WI38 (cell line): Measurements from ENCODE around the gene MSH2.

ENCODE experiments used
- H3K4me3 ChIP-seq: 2 replicates; pipeline ENCODE4 v1.5.1; 2011; ENCODE audit warnings: low read depth, mild to moderate bottlenecking, control low read depth, low read length
- TF ChIP-seq, protein P1 (sequence below): IDR thresholded peaks from 2 replicates; pipeline ENCODE4 v1.5.1; 2012; ENCODE audit warnings: low read depth, mild to moderate bottlenecking, control low read depth, low read length

Gene MSH2

DNA sequence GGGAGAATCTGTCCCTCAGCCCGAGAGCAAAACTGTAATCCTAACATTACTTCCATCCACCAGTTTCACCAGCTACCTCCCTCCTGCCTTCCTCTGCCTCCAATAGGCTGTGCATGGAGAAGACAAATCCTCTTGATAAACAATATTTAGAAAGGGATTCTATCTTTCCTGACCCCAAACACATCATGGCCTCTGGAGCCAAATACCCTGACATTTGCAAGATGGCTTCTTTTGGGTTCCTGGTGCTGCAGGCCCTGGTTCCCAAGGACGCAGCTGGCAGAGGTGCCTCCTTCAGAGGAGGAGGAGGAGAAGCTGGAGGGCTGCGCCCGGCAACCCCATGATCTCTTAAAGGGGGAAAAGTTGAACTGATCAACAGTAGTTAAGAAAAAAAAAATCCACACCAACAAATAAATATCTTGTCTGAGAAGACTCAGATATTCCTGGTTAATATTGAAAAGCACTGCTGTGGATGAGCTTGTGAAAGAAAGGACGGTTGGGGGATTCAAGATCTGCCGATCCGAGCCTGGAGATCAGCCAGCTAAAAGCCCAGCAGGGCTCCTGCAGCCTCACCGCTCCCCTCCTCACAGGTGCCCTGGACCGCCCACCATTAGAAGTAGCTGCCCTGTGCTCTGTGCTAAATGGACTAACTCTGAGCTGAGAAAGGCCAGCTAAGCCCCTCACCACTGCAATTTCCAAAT lies 116.8 kb downstream of the MSH2 start:
- no peak overlapping the region for H3K4me3 ChIP-seq
- TF ChIP-seq, protein P1, sequence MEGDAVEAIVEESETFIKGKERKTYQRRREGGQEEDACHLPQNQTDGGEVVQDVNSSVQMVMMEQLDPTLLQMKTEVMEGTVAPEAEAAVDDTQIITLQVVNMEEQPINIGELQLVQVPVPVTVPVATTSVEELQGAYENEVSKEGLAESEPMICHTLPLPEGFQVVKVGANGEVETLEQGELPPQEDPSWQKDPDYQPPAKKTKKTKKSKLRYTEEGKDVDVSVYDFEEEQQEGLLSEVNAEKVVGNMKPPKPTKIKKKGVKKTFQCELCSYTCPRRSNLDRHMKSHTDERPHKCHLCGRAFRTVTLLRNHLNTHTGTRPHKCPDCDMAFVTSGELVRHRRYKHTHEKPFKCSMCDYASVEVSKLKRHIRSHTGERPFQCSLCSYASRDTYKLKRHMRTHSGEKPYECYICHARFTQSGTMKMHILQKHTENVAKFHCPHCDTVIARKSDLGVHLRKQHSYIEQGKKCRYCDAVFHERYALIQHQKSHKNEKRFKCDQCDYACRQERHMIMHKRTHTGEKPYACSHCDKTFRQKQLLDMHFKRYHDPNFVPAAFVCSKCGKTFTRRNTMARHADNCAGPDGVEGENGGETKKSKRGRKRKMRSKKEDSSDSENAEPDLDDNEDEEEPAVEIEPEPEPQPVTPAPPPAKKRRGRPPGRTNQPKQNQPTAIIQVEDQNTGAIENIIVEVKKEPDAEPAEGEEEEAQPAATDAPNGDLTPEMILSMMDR: no peak

DNA sequence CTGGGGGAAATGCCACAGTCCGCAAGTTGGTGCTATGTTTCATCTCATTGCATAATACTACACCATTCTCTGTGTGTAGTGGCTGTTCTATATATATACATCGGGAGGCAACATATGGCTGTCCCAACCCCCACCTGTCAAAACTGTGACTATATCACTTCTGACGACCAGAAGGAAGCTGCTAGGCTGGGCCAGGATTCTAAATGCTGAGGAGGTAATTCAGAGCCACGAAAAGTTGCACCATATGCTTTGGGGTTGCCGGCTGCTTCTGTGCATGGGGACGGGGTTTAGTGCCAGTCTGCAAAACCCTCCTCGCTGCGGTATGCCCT lies 117.3 kb downstream of the MSH2 start:
- peak overlapping the region; percentile 52; the same call in 1 of the 2 replicates for H3K4me3 ChIP-seq
- TF ChIP-seq, protein P1: no peak

DNA sequence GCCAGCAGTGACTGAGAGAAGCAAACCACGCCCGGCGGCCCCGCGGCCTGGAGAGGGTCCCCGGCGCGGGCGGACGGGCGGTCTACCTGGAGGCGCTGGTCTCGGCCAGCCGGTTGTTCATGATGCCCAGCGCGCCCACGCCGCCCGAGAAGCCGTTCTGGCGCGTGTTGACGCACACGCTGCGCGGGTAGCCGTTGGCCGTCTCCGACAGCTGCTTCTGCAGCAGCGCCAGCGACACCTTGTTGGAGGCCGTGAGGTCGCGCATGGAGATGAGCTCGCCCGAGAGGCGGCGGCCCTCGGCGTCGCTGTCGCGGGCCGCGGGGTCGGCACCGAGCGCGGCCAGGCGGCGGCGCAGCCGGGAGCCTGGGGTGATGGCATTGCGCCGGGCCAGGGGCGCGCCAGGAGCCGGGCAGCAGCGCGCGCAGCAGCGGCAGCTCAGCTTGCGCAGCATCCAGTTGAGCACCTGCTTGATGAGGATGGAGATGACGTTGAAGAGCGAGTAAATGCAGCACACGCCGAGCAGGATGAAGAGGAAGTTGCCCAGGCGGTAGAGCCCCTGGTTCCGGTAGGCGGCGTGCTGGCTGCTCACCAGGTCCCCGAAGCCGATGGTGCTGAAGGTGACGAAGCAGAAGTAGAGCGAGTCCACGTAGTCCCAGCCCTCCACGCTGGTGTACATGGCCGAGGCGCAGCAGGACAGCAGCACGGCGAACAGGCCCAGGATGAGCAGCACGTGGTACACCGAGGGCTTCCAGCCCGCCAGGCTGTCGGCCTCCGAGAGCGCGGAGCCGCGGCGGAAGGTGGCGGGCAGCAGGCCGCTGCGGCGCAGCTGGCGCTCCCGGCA lies 118.1 kb downstream of the MSH2 start:
- TF ChIP-seq, protein P1: no peak
- H3K4me3 ChIP-seq: peak overlapping the region; percentile 52

DNA sequence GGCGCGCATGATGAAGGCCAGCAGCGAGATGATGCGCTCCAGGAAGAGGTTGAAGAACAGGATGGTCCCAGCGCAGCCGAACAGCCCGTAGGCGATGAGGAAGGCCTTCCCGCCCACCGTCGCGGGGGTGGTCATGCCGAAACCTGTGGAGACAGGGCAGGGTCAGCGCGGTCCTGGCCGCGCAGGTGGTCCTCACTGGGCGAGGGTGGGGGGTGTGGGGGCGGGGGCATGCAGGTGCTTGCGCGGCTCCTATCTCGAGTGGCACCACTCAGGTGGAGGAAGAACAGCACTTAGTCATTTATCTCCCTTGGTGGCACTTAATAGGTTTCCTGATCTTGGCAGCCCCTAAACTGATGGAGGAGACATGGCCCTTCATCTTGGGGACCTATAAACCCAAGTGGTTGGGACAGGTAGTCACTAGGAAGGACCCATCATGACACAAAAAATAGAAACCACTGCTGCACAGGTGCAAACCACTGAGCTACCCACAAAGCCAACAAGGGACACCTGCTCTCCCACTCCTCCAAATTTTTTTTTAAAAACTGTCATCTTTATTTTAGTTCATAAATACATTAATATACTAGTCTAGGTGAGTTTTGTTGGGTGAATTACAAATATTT lies 118.8 kb downstream of the MSH2 start:
- TF ChIP-seq, protein P1: no peak
- peak overlapping the region; percentile 52 for H3K4me3 ChIP-seq

DNA sequence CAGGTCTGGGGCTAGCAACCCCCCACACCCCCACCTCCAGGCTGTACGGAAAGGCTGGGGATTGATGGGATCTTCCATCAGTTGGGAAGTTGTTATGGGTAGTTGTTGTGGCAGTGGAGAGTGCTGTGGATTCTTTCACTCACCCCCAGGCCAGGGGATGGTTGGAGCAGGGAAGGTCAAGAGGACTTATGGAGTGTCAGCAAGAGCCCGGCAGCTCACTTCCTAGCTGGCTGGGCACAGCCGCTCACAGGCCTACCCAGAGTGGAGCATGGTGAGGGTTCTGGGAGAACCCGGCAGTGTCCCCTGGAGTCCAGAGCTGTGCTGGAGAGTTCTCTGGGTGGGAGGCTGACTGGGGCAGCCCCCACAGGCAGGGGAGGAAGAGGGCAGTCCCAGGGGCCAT lies 122.2 kb downstream of the MSH2 start:
- H3K4me3 ChIP-seq: no peak overlapping the region
- TF ChIP-seq, protein P1: no peak

DNA sequence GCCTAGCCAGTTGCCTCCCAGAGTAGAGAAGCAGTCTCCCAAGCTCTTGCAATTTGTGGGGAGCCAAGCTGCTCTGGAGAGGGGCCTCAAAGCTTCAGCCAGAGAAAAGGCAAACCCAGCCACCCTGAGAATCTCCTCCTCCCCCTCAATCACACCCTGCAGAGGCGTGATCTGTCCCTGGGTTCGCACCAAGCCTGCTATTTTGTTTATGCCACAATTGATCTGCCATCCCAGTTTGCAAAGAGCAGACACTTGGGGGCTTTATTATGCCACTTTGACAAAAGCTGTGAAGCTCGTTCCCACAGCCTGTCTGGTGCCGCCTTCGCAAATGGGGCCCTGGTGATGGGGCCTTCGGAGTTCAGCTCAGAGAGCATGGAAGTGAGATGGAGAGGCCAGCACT lies 125.5 kb downstream of the MSH2 start:
- H3K4me3 ChIP-seq: no peak overlapping the region
- TF ChIP-seq, protein P1: no peak

DNA sequence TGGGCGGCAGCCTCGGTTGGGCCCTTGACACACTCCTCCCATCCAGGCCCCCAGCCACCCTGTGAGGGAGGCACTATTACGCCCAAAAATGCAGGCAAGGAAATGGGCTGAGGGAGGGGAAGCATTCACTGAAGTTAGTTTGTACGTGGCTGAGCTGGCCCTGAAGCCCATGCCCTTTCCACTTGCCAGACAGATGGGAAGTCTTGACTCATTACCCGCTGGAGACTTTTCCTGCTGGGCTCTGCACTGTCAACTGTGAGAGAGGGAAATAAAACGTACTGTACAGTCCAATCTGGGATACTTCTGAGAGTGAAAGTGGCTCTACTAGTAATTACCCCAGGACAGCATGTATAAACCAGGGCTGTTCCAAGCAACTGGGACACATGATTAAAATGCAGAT lies 125.9 kb downstream of the MSH2 start:
- TF ChIP-seq, protein P1: no peak
- H3K4me3 ChIP-seq: no peak overlapping the region
